ENCODE measurements around the gene TMPRSS2.
"Not testable (repeated sequence)": the region's sequence is repeated elsewhere in the genome, so short reads cannot be mapped to it uniquely, and the experiment has no call there.

TMPRSS2 gene

DNA sequence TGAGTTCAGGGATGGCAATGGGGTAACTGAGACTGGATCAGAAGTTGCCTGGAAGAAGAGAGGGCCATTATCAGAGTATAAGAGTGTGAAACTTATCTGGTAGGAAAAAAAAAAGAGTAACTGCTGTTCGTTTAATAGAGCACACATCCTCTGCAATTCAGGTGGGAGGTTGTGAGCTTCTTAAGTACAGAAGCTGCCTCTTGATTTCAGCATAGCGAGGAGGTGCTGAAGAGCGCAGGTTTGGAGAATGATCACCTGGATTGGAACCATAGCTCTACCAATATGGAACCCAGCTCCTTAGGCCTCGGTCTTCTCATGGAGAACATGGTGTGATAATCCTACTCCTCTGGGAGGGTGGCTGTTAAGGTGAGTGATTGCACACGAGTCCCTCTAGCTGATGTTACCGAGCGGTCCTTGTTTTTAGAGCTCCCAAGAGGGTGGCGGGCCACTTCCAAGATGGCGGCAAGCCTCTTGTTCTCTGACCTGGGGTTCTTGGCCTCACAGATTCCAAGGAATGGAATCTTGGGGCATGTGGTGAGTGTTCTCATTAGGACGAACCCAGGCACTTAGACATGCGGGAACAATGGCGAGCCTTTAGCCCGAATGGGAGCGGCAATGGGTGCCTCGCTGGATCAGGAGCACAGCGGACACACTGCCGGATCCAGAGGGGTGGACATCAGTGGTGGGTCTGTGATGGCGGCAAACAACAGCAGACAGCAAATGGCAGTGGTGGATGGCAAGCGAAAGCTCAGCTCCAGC, 85.2 kb downstream of the TMPRSS2 start:
- DNase-seq = no peak

DNA sequence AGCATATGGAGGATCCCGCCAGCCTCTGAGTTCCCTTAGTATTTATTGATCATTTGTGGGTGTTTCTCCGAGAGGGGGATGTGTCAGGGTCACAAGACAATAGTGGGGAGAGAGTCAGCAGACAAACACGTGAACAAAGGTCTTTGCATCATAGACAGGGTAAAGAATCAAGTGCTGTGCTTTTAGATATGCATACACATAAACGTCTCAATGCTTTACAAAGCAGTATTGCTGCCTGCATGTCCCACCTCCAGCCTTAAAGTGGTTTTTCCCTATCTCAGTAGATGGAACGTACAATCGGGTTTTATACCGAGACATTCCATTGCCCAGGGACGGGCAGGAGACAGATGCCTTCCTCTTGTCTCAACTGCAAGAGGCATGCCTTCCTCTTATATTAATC, 87.0 kb downstream of the TMPRSS2 start:
- DNase-seq = not testable (repeated sequence)

DNA sequence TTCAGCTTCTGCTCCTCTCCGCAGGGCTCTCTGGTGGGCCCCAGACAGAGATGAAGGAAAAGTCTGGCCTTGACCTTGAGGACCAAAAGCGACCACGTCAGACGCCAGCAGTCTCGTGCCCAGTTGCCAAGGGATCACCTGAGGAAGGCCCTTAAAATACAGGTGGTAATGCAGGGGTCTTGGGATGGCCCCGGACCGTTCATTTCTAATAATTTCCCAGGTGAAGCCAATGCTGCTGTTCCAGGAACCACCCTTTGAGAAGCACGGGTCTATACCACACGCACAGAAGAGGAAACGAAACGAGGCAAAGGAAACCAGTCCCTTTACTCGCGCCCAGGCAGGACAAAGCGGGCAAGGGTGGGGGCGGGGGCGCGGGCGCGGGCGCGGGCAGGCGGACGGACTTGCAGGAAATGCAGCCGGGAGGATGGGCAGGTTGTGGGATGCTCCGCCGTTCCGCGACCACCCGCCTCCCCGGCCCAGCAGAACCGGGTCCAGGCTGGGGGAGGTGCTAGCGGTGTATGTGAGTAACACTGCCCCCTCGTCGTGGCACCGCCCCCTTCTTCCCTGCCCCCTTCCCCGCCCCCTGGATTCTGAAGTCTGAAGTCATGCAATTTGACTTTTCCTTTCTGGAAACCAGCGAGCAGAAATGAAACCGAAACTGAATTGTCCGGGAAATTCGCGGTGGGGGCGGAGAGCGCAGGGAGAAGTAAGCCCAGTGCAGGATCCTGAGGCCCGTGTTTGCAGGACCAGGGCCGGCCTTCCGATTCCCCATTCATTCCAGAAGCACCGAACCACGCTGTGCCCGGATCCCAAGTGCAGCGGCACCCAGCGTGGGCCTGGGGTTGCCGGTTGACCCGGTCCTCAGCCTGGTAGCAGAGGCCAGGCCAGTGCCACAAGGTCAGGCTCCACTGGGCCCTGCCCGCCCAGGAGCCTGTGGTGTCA, 87.8 kb downstream of the TMPRSS2 start:
- peak; percentile 64 for DNase-seq

DNA sequence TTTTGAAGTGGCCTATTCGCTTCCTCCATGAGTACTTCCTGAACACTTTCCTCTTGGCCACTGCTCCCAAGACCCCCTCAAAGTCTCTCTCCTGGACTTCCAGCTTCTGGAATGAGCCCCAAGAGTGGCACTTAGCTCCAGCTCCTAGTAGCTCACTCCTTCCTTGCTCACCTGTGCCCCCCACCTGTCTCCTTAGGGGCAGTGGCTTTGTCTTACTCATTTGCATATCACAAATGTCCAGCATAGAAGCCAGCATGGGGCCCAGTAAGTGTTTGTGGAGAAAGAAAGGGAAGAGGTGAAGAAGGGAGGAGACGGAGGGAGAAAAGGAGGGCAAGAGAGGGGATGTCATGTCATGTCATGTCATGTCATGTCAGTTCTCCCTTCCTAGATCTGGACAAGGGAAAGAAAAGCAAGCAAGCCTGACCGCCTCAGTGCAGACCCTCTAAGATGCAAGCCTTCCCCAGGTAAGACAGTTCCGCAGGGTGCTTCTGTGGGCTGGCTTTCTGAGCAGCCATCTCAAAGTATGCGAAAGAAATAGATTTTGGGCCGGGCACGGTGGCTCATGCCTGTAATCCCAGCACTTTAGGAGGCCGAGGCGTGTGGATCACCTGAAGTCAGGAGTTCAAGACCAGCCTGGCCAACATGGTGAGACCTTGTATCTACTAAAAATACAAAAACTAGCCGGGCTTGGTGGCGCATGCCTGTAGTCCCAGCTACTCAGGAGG, 88.8 kb downstream of the TMPRSS2 start:
- DNase-seq = no peak

DNA sequence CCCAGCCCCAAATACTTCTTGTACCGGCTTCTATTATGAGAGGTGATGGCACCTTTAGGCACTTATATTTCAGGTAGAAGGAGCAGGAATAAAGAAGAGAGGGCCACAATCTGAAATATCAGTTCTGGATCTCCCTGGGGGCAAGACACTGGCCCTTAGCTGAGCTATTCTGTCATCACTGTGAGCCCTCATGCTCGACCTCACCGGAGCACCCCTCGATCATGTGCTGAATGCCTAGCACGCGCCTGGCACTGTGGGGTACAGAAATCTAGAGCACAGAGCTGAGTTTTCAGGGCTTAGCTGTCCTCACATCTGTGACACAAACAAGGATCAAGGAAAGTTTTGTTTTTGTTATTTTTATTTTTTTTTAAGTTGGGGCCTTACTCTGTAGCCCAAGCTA, 89.6 kb downstream of the TMPRSS2 start:
- DNase-seq = no peak

DNA sequence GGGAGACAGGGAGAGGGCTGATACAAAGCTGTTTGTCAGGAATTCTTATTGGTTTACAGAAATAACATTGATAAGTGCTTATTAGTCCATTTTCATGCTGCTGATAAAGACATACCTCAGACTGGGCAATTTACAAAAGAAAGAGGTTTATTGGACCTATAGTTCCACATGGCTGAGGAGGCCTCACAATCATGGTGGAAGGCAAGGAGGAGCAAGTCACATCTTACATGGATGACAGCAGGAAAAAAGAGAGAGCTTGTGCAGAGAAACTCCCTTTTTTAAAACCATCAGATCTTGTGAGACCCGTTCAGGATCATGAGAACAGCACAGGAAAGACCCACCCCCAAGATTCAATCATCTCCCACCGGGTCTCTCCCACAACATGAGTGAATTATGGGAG, 90.5 kb downstream of the TMPRSS2 start:
- DNase-seq = not testable (repeated sequence)
